Measurements from ENCODE around the gene PDZD7. TPM values are rescaled to one million over a fixed set of nuclear protein-coding genes. Genes with fewer than 3 reads are reported as not detected.

PDZD7 gene
- total and polyA plus RNA-seq, 2 of the 8 experiments (the other 6 are each of a cell fraction or from before 2014, with no cell fraction given), result 0.88 to 1.6 TPM

- no peak for TF ChIP-seq CHD7 (IDR thresholded peaks at IDR 0.05; ENCODE audit: insufficient replicate concordance, low read length)
- no peak for TF ChIP-seq HDAC6 (IDR thresholded peaks at IDR 0.05; ENCODE audit: low read depth, low read length)
- TF ChIP-seq, protein P1, sequence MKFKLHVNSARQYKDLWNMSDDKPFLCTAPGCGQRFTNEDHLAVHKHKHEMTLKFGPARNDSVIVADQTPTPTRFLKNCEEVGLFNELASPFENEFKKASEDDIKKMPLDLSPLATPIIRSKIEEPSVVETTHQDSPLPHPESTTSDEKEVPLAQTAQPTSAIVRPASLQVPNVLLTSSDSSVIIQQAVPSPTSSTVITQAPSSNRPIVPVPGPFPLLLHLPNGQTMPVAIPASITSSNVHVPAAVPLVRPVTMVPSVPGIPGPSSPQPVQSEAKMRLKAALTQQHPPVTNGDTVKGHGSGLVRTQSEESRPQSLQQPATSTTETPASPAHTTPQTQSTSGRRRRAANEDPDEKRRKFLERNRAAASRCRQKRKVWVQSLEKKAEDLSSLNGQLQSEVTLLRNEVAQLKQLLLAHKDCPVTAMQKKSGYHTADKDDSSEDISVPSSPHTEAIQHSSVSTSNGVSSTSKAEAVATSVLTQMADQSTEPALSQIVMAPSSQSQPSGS (IDR thresholded peaks at IDR 0.05; ENCODE audit: low read length), result no peak
- TF ChIP-seq SRF (IDR thresholded peaks at IDR 0.05; ENCODE audit: low read depth, low read length), result no peak
- TF ChIP-seq SP2 (IDR thresholded peaks at IDR 0.05; ENCODE audit: low read length), result no peak
- TF ChIP-seq BACH1 (IDR thresholded peaks at IDR 0.05; ENCODE audit: low read length), result no peak
- no peak for TF ChIP-seq NANOG (IDR thresholded peaks at IDR 0.05; ENCODE audit: insufficient read depth, low read depth, low read length, poor library complexity, severe bottlenecking)
- TF ChIP-seq KDM4A (IDR thresholded peaks at IDR 0.05; ENCODE audit: low read depth, low read length, severe bottlenecking), result no peak
- TF ChIP-seq RBBP5 (IDR thresholded peaks at IDR 0.05; ENCODE audit: borderline replicate concordance, low read depth, low read length), result no peak
- no peak for TF ChIP-seq CBX8 (IDR thresholded peaks at IDR 0.05; ENCODE audit: borderline replicate concordance, low read depth, low read length)
Measured at GRCh38 chr10:101005361-101005760, 25.6 kb downstream of the PDZD7 start (continued).

All from H1 (cell line).